H9 (cell line): Measurements from ENCODE around the gene FAM228A. TPM values are rescaled to one million over a fixed set of nuclear protein-coding genes. Genes with fewer than 3 reads are reported as not detected.
"Not testable (repeated sequence)": the region's sequence is repeated elsewhere in the genome, so short reads cannot be mapped to it uniquely, and the experiment has no call there.

ENCODE experiments used
- DNase-seq: peaks from one replicate; pipeline ENCODE4 v3.0.0-alpha.2; 2017
- H2AFZ ChIP-seq: one replicate; pipeline ENCODE4 v1.6.1; 2013; ENCODE audit warnings: mild to moderate bottlenecking, low read length, control low read depth, moderate library complexity
- H2AK5ac ChIP-seq: 2 replicates; pipeline ENCODE4 v1.6.1; 2013; ENCODE audit warnings: low read length, control low read depth, mixed read lengths; ENCODE audit not compliant: insufficient read length
- H2BK120ac ChIP-seq: one replicate; pipeline ENCODE4 v1.6.1; 2013; ENCODE audit warnings: low read depth, mild to moderate bottlenecking, low read length, control low read depth, inconsistent platforms; ENCODE audit not compliant: poor library complexity, severe bottlenecking
- H2BK12ac ChIP-seq: 2 replicates; pipeline ENCODE4 v1.6.1; 2013; ENCODE audit warnings: low read length, control low read depth, mixed read lengths, low read depth; ENCODE audit not compliant: insufficient read length
- H2BK15ac ChIP-seq: 2 replicates; pipeline ENCODE4 v1.6.1; 2013; ENCODE audit warnings: low read depth, low read length, control low read depth
- H2BK20ac ChIP-seq: one replicate; pipeline ENCODE4 v1.6.1; 2013; ENCODE audit warnings: low read depth, mild to moderate bottlenecking, low read length, control low read depth, inconsistent platforms; ENCODE audit not compliant: poor library complexity, severe bottlenecking
- H2BK5ac ChIP-seq: 2 replicates; pipeline ENCODE4 v1.6.1; 2013; ENCODE audit warnings: low read length, control low read depth, mixed read lengths; ENCODE audit not compliant: insufficient read length
- H3K14ac ChIP-seq: 2 replicates; pipeline ENCODE4 v1.6.1; 2013; ENCODE audit warnings: low read length, control low read depth; ENCODE audit not compliant: insufficient read depth
- H3K18ac ChIP-seq: 2 replicates; pipeline ENCODE4 v1.6.1; 2013; ENCODE audit warnings: low read depth, mild to moderate bottlenecking, mixed read lengths, low read length, control low read depth; ENCODE audit not compliant: insufficient read length
- H3K23ac ChIP-seq: 2 replicates; pipeline ENCODE4 v1.6.1; 2013; ENCODE audit warnings: low read length, control low read depth, mixed read lengths, low read depth; ENCODE audit not compliant: insufficient read length
- H3K23me2 ChIP-seq: 2 replicates; pipeline ENCODE4 v1.6.1; 2013; ENCODE audit warnings: low read depth, mild to moderate bottlenecking, mixed read lengths, low read length, control low read depth; ENCODE audit not compliant: insufficient read length, poor library complexity, severe bottlenecking
- H3K27ac ChIP-seq: 2 replicates; pipeline ENCODE4 v1.5.1; 2013; ENCODE audit warnings: low read length, control low read depth, mixed read lengths, low read depth; ENCODE audit not compliant: insufficient read length
- H3K27me3 ChIP-seq: 2 replicates; pipeline ENCODE4 v1.6.1; 2013; ENCODE audit warnings: low read length, control low read depth, inconsistent platforms; ENCODE audit not compliant: insufficient read depth
- H3K4ac ChIP-seq: 2 replicates; pipeline ENCODE4 v1.6.1; 2013; ENCODE audit warnings: low read depth, mild to moderate bottlenecking, control low read depth, inconsistent platforms, low read length, moderate library complexity
- H3K4me1 ChIP-seq: 2 replicates; pipeline ENCODE4 v1.6.1; 2013; ENCODE audit warnings: low read length, control low read depth, inconsistent platforms; ENCODE audit not compliant: insufficient read depth
- H3K4me2 ChIP-seq: 2 replicates; pipeline ENCODE4 v1.6.1; 2013; ENCODE audit warnings: low read length, control low read depth, mixed read lengths; ENCODE audit not compliant: insufficient read length, insufficient read depth
- H3K56ac ChIP-seq: 2 replicates; pipeline ENCODE4 v1.6.1; 2013; ENCODE audit warnings: low read depth, mild to moderate bottlenecking, mixed read lengths, low read length, control low read depth; ENCODE audit not compliant: insufficient read length
- H3K79me1 ChIP-seq: 2 replicates; pipeline ENCODE4 v1.6.1; 2013; ENCODE audit warnings: low read depth, mild to moderate bottlenecking, moderate library complexity, low read length, control low read depth, inconsistent platforms; ENCODE audit not compliant: insufficient read depth, poor library complexity, severe bottlenecking
- H3K79me2 ChIP-seq: 2 replicates; pipeline ENCODE4 v1.6.1; 2013; ENCODE audit warnings: low read length, control low read depth, inconsistent platforms; ENCODE audit not compliant: insufficient read depth
- H3K9ac ChIP-seq: 2 replicates; pipeline ENCODE4 v1.6.1; 2013; ENCODE audit warnings: low read length, control low read depth, mixed read lengths; ENCODE audit not compliant: insufficient read length; ENCODE audit errors: extremely low read depth
- H3K9me3 ChIP-seq: one replicate; pipeline ENCODE4 v1.6.1; 2013; ENCODE audit warnings: low read depth, low read length, inconsistent platforms; ENCODE audit not compliant: control insufficient read depth
- H3T11ph ChIP-seq: one replicate; pipeline ENCODE4 v1.6.1; 2013; ENCODE audit warnings: mild to moderate bottlenecking, low read length, control low read depth, inconsistent platforms
- H4K20me1 ChIP-seq: one replicate; pipeline ENCODE4 v1.6.1; 2013; ENCODE audit not compliant: control insufficient read depth, insufficient read length, insufficient read depth
- H4K5ac ChIP-seq: 2 replicates; pipeline ENCODE4 v1.6.1; 2013; ENCODE audit warnings: low read depth, mild to moderate bottlenecking, mixed read lengths, low read length, control low read depth; ENCODE audit not compliant: insufficient read length
- H4K8ac ChIP-seq: replicated peaks from 2 replicates; pipeline ENCODE4 v1.6.1; 2013; ENCODE audit warnings: low read length, control low read depth, mixed read lengths, low read depth; ENCODE audit not compliant: insufficient read length
- H4K91ac ChIP-seq: 2 replicates; pipeline ENCODE4 v1.6.1; 2013; ENCODE audit warnings: low read depth, mild to moderate bottlenecking, moderate library complexity, mixed read lengths, low read length, control low read depth; ENCODE audit not compliant: insufficient read length
- H3K27ac Mint-ChIP-seq, 3 experiments: 2 replicates in 2 of 3; 3 replicates in 1 of 3; pipeline ENCODE4 v1.8.0; 2020 to 2021; ENCODE audit warnings: mixed read lengths in 3 of 3, mild to moderate bottlenecking in 1 of 3, moderate library complexity in 1 of 3
- H3K27me3 Mint-ChIP-seq: 2 replicates; pipeline ENCODE4 v1.8.0; 2021; ENCODE audit warnings: low read depth, mild to moderate bottlenecking, moderate library complexity, mixed read lengths
- H3K36me3 Mint-ChIP-seq, 3 experiments: 2 replicates in 2 of 3; 3 replicates in 1 of 3; pipeline ENCODE4 v1.8.0; 2020 to 2021; ENCODE audit warnings: low read depth in 3 of 3, mixed read lengths in 3 of 3; ENCODE audit not compliant: insufficient read depth in 1 of 3
- H3K4me1 Mint-ChIP-seq, 2 experiments: 2 replicates each; pipeline ENCODE4 v1.8.0; 2020; ENCODE audit warnings: mixed read lengths in 2 of 2
- H3K4me3 Mint-ChIP-seq, 2 experiments: 2 replicates in 1 of 2; 3 replicates in 1 of 2; pipeline ENCODE4 v1.8.0; 2020 to 2021; ENCODE audit warnings: mild to moderate bottlenecking in 2 of 2, mixed read lengths in 2 of 2, moderate library complexity in 1 of 2
- H3K9me3 Mint-ChIP-seq, 2 experiments: 2 replicates in 1 of 2; 3 replicates in 1 of 2; pipeline ENCODE4 v1.8.0; 2020; ENCODE audit warnings: mild to moderate bottlenecking in 2 of 2, mixed read lengths in 2 of 2, moderate library complexity in 1 of 2
- WGBS: extraction: QIAGEN DNeasy Blood & Tissue Kit; methylation state at CpG from one replicate; pipeline ENCODE4 v1.1.7; 2013; ENCODE audit warnings: missing lambda C conversion rate, low lambda C conversion rate, mixed read lengths; ENCODE audit not compliant: insufficient read length; ENCODE audit errors: extremely low coverage; 5-methylcytosine and 5-hydroxymethylcytosine counted together
- total RNA-seq: library from RNA; stranded (reverse); gene quantifications from 2 replicates; pipeline ENCODE4 v1.2.1, GENCODE V29; 2021
- TF ChIP-seq, protein P1 (sequence below): fragments of 200-600 bp; sonication (generic); conservative IDR thresholded peaks from 3 replicates; pipeline ENCODE4 v1.8.0; 2021; ENCODE audit warnings: antibody characterized with exemption, mild to moderate bottlenecking

FAM228A gene
- total RNA-seq, 1 experiment from 2014 or later, result not detected

DNA sequence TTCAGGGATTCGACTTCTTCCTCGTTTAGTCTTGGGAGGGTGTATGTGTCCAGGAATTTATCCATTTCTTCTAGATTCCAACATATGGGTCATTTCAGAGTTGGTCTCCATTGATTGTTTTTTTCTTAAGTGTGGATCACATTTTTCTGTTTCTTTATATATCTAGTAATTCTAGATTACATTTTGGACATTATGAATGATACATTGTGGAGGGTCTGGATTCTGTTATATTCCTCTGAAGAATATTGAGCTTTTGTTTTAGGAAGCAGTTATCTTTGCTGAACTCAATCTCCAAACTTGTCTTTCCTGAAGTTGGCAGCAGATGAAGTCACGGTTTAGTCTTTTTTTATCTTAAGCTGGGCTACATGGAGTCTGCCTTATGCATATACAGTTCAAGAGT lies 42.3 kb upstream of the FAM228A start:
- Histone ChIP-seq H2BK120ac (no peak overlapping the region), H3K79me1 (no peaks in the 10 kb centered on the region), H4K20me1 (no peaks in the 10 kb centered on the region), H2BK15ac (no peak overlapping the region), H3K27me3 (no peaks in the 10 kb centered on the region), H2AK5ac (no peak overlapping the region), H3K14ac (no peak overlapping the region), H2AFZ (no peak overlapping the region), H3K4ac (no peak overlapping the region), H2BK12ac (no peak overlapping the region), H2BK20ac (no peak overlapping the region), H2BK5ac (no peak overlapping the region), H4K5ac (no peak overlapping the region), H3K4me2 (no peak overlapping the region), H3K79me2 (no peaks in the 10 kb centered on the region), H3T11ph (no peak overlapping the region), H3K23me2 (no peaks in the 10 kb centered on the region), H3K27ac (no peak overlapping the region), H3K9ac (no peak overlapping the region), H3K18ac (no peak overlapping the region), H4K91ac (no peak overlapping the region), H4K8ac (no peak overlapping the region), H3K23ac (no peak overlapping the region), H3K4me1 (no peaks in the 10 kb centered on the region), H3K9me3 (no peaks in the 10 kb centered on the region), H3K56ac (no peak overlapping the region)
- Mint-ChIP-seq H3K4me1 (0 out of 4 replicates have a peak, but pooled peaks cover 0 to 4% of the 10 kb centered on the region in 2 experiments), H3K4me3 (no peak overlapping the region; a peak in 1 of 5 replicates), H3K9me3 (peaks cover 11 to 16% of the 10 kb centered on the region in 2 experiments), H3K27ac (no peak overlapping the region; a peak in 1 of 7 replicates), H3K27me3 (no peaks in the 10 kb centered on the region), H3K36me3 (peaks cover 4 to 13% (median 4%) of the 10 kb centered on the region in 3 experiments)
- TF ChIP-seq, protein P1, sequence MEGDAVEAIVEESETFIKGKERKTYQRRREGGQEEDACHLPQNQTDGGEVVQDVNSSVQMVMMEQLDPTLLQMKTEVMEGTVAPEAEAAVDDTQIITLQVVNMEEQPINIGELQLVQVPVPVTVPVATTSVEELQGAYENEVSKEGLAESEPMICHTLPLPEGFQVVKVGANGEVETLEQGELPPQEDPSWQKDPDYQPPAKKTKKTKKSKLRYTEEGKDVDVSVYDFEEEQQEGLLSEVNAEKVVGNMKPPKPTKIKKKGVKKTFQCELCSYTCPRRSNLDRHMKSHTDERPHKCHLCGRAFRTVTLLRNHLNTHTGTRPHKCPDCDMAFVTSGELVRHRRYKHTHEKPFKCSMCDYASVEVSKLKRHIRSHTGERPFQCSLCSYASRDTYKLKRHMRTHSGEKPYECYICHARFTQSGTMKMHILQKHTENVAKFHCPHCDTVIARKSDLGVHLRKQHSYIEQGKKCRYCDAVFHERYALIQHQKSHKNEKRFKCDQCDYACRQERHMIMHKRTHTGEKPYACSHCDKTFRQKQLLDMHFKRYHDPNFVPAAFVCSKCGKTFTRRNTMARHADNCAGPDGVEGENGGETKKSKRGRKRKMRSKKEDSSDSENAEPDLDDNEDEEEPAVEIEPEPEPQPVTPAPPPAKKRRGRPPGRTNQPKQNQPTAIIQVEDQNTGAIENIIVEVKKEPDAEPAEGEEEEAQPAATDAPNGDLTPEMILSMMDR, result no peak
- WGBS, result no CpG with 5 or more reads among the region's 3 CpGs
- DNase-seq, result no peak

DNA sequence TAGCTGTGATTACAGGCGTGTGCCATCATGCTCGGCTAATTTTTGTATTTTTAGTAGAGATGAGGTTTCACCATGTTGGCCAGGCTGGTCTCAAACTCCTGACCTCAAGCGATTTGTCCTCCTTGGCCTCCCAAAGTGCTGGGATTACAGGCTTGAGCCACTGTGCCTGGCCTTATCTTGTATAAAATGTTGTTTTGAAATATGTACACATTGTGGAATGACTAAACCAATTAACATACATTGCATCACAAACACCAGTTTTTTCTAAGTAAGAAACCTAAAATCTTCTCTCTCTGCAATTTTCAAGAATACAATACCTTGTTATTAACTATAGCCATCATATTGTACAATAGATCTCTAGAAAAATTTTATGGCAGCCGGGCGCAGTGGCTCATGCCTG lies 34.5 kb upstream of the FAM228A start:
- not testable (repeated sequence) for H3K27me3 Mint-ChIP-seq, H3K18ac ChIP-seq, H2BK5ac ChIP-seq, H3K23me2 ChIP-seq, H4K8ac ChIP-seq, H3K27ac ChIP-seq, H3K9ac ChIP-seq, H4K91ac ChIP-seq, H3K27ac Mint-ChIP-seq, H2BK15ac ChIP-seq, H2BK120ac ChIP-seq, H3K4ac ChIP-seq, H2BK20ac ChIP-seq, H2BK12ac ChIP-seq, H3K9me3 ChIP-seq, H4K20me1 ChIP-seq, H2AK5ac ChIP-seq, H3K36me3 Mint-ChIP-seq, H2AFZ ChIP-seq, H3K4me1 Mint-ChIP-seq, H3K4me2 ChIP-seq, DNase-seq, H3T11ph ChIP-seq, H3K14ac ChIP-seq, H3K4me1 ChIP-seq, H3K79me2 ChIP-seq, H3K4me3 Mint-ChIP-seq, H4K5ac ChIP-seq, H3K27me3 ChIP-seq, H3K79me1 ChIP-seq, H3K56ac ChIP-seq, H3K23ac ChIP-seq, H3K9me3 Mint-ChIP-seq
- no CpG with 5 or more reads among the region's 5 CpGs for WGBS
